Left colon (tissue), 2 donors: Measurements from ENCODE around the gene TTLL12. TPM values are rescaled to one million over a fixed set of nuclear protein-coding genes. Genes with fewer than 3 reads are reported as not detected.
A peak's percentile ranks its signal among the peaks of the same experiment; 100 is the strongest.

Experiments used
- ATAC-seq: fragments of 200-7000 bp; cut with Tn5 transposase; one replicate; pipeline ENCODE4 v1.9.1; 2020; ENCODE audit warnings: mild to moderate bottlenecking, moderate library complexity
- DNase-seq, 2 donors: peaks; one replicate each; pipeline ENCODE4 v3.0.0-alpha.2; 2020
- intact Hi-C, 2 donors: fragments of 100-400 bp; cut with DNase I in 1 of 2; cut with micrococcal nuclease in 1 of 2; formaldehyde crosslinking; loops; one replicate each; pipeline versions ENCODE4 v1.11.2 to v1.14.0; 2022; cut with DNase I, micrococcal nuclease
- total RNA-seq, 2 donors: library from RNA; stranded (reverse); fragmentation: NEBNext Ultra II Directional; extraction: Animal tissue kit (Norgen Biotek cat#: 25700); gene quantifications; one replicate each; pipeline ENCODE4 v1.2.1, GENCODE V29; 2021
- donor health status: DM: no; HTN: no; CAD: no.
- donor health status: DM: yes; HTN: yes; CAD: no.

The TTLL12 gene
- total RNA-seq, 2 donors from 2014 or later = 79.5 to 91.6 TPM

GRCh38 chr22:43180670-43181069 lies 6.3 kb downstream of the TTLL12 start:
- intact Hi-C loops = no loop called here
- ATAC-seq = no peak
- no peak for DNase-seq

GRCh38 chr22:43179911-43180195 lies 7.1 kb downstream of the TTLL12 start:
- intact Hi-C loops = no loop called here
- DNase-seq (no peak), ATAC-seq (no peak)

- intact Hi-C loops = no loop called here
- ATAC-seq (no peak), DNase-seq (no peak)
Observed at GRCh38 chr22:43179146-43179910, 7.6 kb downstream of the TTLL12 start.

GRCh38 chr22:43177479-43177878 lies 9.5 kb downstream of the TTLL12 start:
- ATAC-seq (no peak), DNase-seq (no peak)
- intact Hi-C loops = no loop called here

GRCh38 chr22:43176090-43176489 lies 10.8 kb downstream of the TTLL12 start:
- DNase-seq (no peak), ATAC-seq (no peak)
- intact Hi-C loops = no loop called here

- DNase-seq (no peak), ATAC-seq (no peak)
- intact Hi-C loops = no loop called here
Observed at GRCh38 chr22:43174941-43175531, 11.9 kb downstream of the TTLL12 start.

- ATAC-seq = no peak
- DNase-seq = no peak
- intact Hi-C loops = no loop called here
Observed at GRCh38 chr22:43173976-43174720, 12.8 kb downstream of the TTLL12 start.

- ATAC-seq (no peak), DNase-seq (no peak)
- intact Hi-C loops = no loop called here
Observed at GRCh38 chr22:43173566-43173965, 13.4 kb downstream of the TTLL12 start.

- intact Hi-C loops = no loop called here
- peak in 1 of 2 donors; percentile 14 for DNase-seq
- no peak for ATAC-seq
Observed at GRCh38 chr22:43172191-43172590, 14.7 kb downstream of the TTLL12 start.

- ATAC-seq = peak; percentile 88
- DNase-seq = peak; percentile 87 to 91
- intact Hi-C loops = no loop called here
Observed at GRCh38 chr22:43171607-43172006, 15.3 kb downstream of the TTLL12 start.

- DNase-seq = peak; percentile 70
- ATAC-seq = peak; percentile 81
- intact Hi-C loops = no loop called here
Observed at GRCh38 chr22:43171019-43171491, 15.9 kb downstream of the TTLL12 start.

GRCh38 chr22:43170131-43170480 lies 16.8 kb downstream of the TTLL12 start:
- no peak for ATAC-seq
- DNase-seq = peak in 1 of 2 donors; percentile 5
- intact Hi-C loops = no loop called here

- no peak for ATAC-seq
- intact Hi-C loops = no loop called here
- no peak for DNase-seq
Observed at GRCh38 chr22:43169310-43170130, 17.4 kb downstream of the TTLL12 start.

GRCh38 chr22:43168471-43169309 lies 18.2 kb downstream of the TTLL12 start:
- DNase-seq (no peak), ATAC-seq (no peak)
- intact Hi-C loops = no loop called here

- intact Hi-C loops = no loop called here
- DNase-seq (no peak), ATAC-seq (no peak)
Observed at GRCh38 chr22:43167001-43167589, 19.8 kb downstream of the TTLL12 start.

GRCh38 chr22:43166132-43166930 lies 20.6 kb downstream of the TTLL12 start:
- intact Hi-C loops = no loop called here
- ATAC-seq = no peak
- no peak for DNase-seq

GRCh38 chr22:43164636-43165035 lies 22.3 kb downstream of the TTLL12 start:
- intact Hi-C loops = no loop called here
- ATAC-seq (no peak), DNase-seq (no peak)
